Measurements from ENCODE around the gene CAMK2B. TPM values are rescaled to one million over a fixed set of nuclear protein-coding genes. Genes with fewer than 3 reads are reported as not detected.

CAMK2B gene
- total RNA-seq, 1 experiment from 2014 or later, result not detected

GRCh38 chr7:44329888-44330287 lies 4.5 kb upstream of the CAMK2B start:
- no peak overlapping the region for H3K4me3 Mint-ChIP-seq (ENCODE audit: unreplicated experiment)
- ChIA-PET POLR2A (no interaction called here), CTCF (no interaction called here)

GRCh38 chr7:44329081-44329480 lies 3.7 kb upstream of the CAMK2B start:
- CTCF ChIA-PET, result no interaction called here
- Histone ChIP-seq H3K9me3 (no peaks in the 10 kb centered on the region), H3K27me3 (replicated peaks; ENCODE audit: control insufficient read depth, insufficient read depth, low read length) (peaks cover 2% of the 10 kb centered on the region), H3K36me3 (ENCODE audit: control insufficient read depth, insufficient read depth, low read length) (no peaks in the 10 kb centered on the region), H3K4me3 (ENCODE audit: low read depth, low read length) (no peak overlapping the region), H3K4me1 (0 out of 2 replicates have a peak, but pooled peaks cover 3% of the 10 kb centered on the region)
- Mint-ChIP-seq H3K27ac (ENCODE audit: unreplicated experiment) (no peak overlapping the region), H3K36me3 (ENCODE audit: insufficient read depth, unreplicated experiment) (no peaks in the 10 kb centered on the region), H3K4me3 (ENCODE audit: unreplicated experiment) (no peak overlapping the region), H3K27me3 (ENCODE audit: insufficient read depth, unreplicated experiment) (peaks cover 21% of the 10 kb centered on the region), H3K9me3 (ENCODE audit: unreplicated experiment) (no peaks in the 10 kb centered on the region), H3K4me1 (ENCODE audit: low read depth, unreplicated experiment) (peaks cover 7% of the 10 kb centered on the region)
- DNase-seq, result no peak
- BruUV-seq (replicated peaks), result no TSS peak
- intact Hi-C loops (cut with micrococcal nuclease; ENCODE audit: unreplicated experiment), result no loop called here
- POLR2A ChIA-PET, result no interaction called here
- no peak for TF ChIP-seq CTCF (IDR thresholded peaks at IDR 0.05; ENCODE audit: insufficient read depth in 1 of 2, low read depth in 1 of 2, low read length in 1 of 2, severe bottlenecking in 1 of 2, unreplicated experiment in 1 of 2)

More at GRCh38 chr7:44329888-44330287, 4.5 kb upstream of the CAMK2B start:
- Histone ChIP-seq H3K9me3 (no peaks in the 10 kb centered on the region), H3K4me3 (ENCODE audit: low read depth, low read length) (no peak overlapping the region), H3K27me3 (replicated peaks; ENCODE audit: control insufficient read depth, insufficient read depth, low read length) (peaks cover 2% of the 10 kb centered on the region), H3K4me1 (no peaks in the 10 kb centered on the region), H3K36me3 (ENCODE audit: control insufficient read depth, insufficient read depth, low read length) (no peaks in the 10 kb centered on the region)
- intact Hi-C loops (cut with micrococcal nuclease; ENCODE audit: unreplicated experiment), result no loop called here
- H3K27ac Mint-ChIP-seq (ENCODE audit: unreplicated experiment), result no peak overlapping the region
- H3K4me1 Mint-ChIP-seq (ENCODE audit: low read depth, unreplicated experiment), result peaks cover 7% of the 10 kb centered on the region
- H3K27me3 Mint-ChIP-seq (ENCODE audit: insufficient read depth, unreplicated experiment), result peaks cover 15% of the 10 kb centered on the region
- DNase-seq, result no peak
- no TSS peak for BruUV-seq (replicated peaks)
- TF ChIP-seq CTCF (IDR thresholded peaks at IDR 0.05; ENCODE audit: insufficient read depth in 1 of 2, low read depth in 1 of 2, low read length in 1 of 2, severe bottlenecking in 1 of 2, unreplicated experiment in 1 of 2), result no peak
- H3K36me3 Mint-ChIP-seq (ENCODE audit: insufficient read depth, unreplicated experiment), result no peaks in the 10 kb centered on the region
- no peaks in the 10 kb centered on the region for H3K9me3 Mint-ChIP-seq (ENCODE audit: unreplicated experiment)

- TF ChIP-seq CTCF (IDR thresholded peaks at IDR 0.05; ENCODE audit: insufficient read depth in 1 of 2, low read depth in 1 of 2, low read length in 1 of 2, severe bottlenecking in 1 of 2, unreplicated experiment in 1 of 2), result no peak
- POLR2A ChIA-PET, result no interaction called here
- H3K36me3 ChIP-seq (ENCODE audit: control insufficient read depth, insufficient read depth, low read length), result no peaks in the 10 kb centered on the region
- peaks cover 32% of the 10 kb centered on the region for H3K27me3 Mint-ChIP-seq (ENCODE audit: insufficient read depth, unreplicated experiment)
- H3K36me3 Mint-ChIP-seq (ENCODE audit: insufficient read depth, unreplicated experiment), result no peaks in the 10 kb centered on the region
- 0 out of 2 replicates have a peak, but pooled peaks cover 3% of the 10 kb centered on the region for H3K4me1 ChIP-seq
- H3K4me1 Mint-ChIP-seq (ENCODE audit: low read depth, unreplicated experiment), result peaks cover 7% of the 10 kb centered on the region
- no peaks in the 10 kb centered on the region for H3K9me3 Mint-ChIP-seq (ENCODE audit: unreplicated experiment)
- no TSS peak for BruUV-seq (replicated peaks)
- no peak for DNase-seq
- peaks cover 4% of the 10 kb centered on the region for H3K27me3 ChIP-seq (replicated peaks; ENCODE audit: control insufficient read depth, insufficient read depth, low read length)
- no peak overlapping the region for H3K27ac Mint-ChIP-seq (ENCODE audit: unreplicated experiment)
- H3K4me3 ChIP-seq (ENCODE audit: low read depth, low read length), result no peak overlapping the region
- no peaks in the 10 kb centered on the region for H3K9me3 ChIP-seq
- intact Hi-C loops (cut with micrococcal nuclease; ENCODE audit: unreplicated experiment), result no loop called here
- CTCF ChIA-PET, result interaction anchor here (1.4 kb wide), 1 partner anchor 20 kb away, joined by 3 read pairs; no protein-coding TSS in a partner anchor
- no peak overlapping the region for H3K4me3 Mint-ChIP-seq (ENCODE audit: unreplicated experiment)
Measured at GRCh38 chr7:44327981-44328380, 2.6 kb upstream of the CAMK2B start.

Data from Caco-2 (cell line).